ENCODE measurements around the gene GAB2.

Gene GAB2

GRCh38 chr11:78459738-78460137, 42.1 kb upstream of the GAB2 start:
- ChIA-PET POLR2A (no interaction called here), CTCF (no interaction called here)
- no peaks in the 10 kb centered on the region for H3K9me3 ChIP-seq (ENCODE audit: control insufficient read depth, insufficient read depth, low read depth, low read length)
- H3K4me1 ChIP-seq (ENCODE audit: control insufficient read depth, insufficient read depth, low read length) = no peaks in the 10 kb centered on the region
- H3K27ac ChIP-seq (ENCODE audit: extremely low read depth, low read depth, low read length) = no peak overlapping the region
- peaks cover 0 to 47% of the 10 kb centered on the region in 2 experiments; a peak in 2 of 3 replicates for H3K36me3 ChIP-seq (ENCODE audit: control insufficient read depth in 2 of 2, insufficient read depth in 1 of 2, low read length in 2 of 2)
- TF ChIP-seq ZNF175 (tag by site-specific recombination; IDR thresholded peaks at IDR 0.05) (no peak), ZBTB11 (tag by site-specific recombination; conservative IDR thresholded peaks at IDR 0.05; ENCODE audit: low read depth) (no peak), ZNF501 (tag by site-specific recombination; IDR thresholded peaks at IDR 0.05) (no peak), ZFP69B (tag by site-specific recombination; IDR thresholded peaks at IDR 0.05) (no peak), ZNF366 (tag by site-specific recombination; conservative IDR thresholded peaks at IDR 0.05) (no peak), ZNF660 (tag by site-specific recombination; IDR thresholded peaks at IDR 0.05) (no peak), SP2 (tag by site-specific recombination; IDR thresholded peaks at IDR 0.05) (no peak), ZNF623 (tag by site-specific recombination; IDR thresholded peaks at IDR 0.05) (no peak), ZNF248 (tag by site-specific recombination; IDR thresholded peaks at IDR 0.05) (no peak), YY2 (tag by site-specific recombination; IDR thresholded peaks at IDR 0.05) (no peak), ZNF155 (tag by site-specific recombination; IDR thresholded peaks at IDR 0.05) (no peak), ZNF560 (tag by site-specific recombination; IDR thresholded peaks at IDR 0.05; ENCODE audit: borderline replicate concordance) (no peak), ZNF596 (tag by site-specific recombination; IDR thresholded peaks at IDR 0.05) (no peak), ZNF221 (tag by site-specific recombination; IDR thresholded peaks at IDR 0.05; ENCODE audit: borderline replicate concordance) (no peak), ZSCAN5A (tag by site-specific recombination; IDR thresholded peaks at IDR 0.05) (no peak)
- no peak overlapping the region for H3K4me3 ChIP-seq (ENCODE audit: low read depth, low read length)

- ChIA-PET CTCF (interaction anchor here (1.1 to 1.2 kb wide), 2 partner anchors 8 to 90 kb away, joined by 3 to 4 read pairs; no protein-coding TSS in a partner anchor), POLR2A (no interaction called here)
- H3K36me3 ChIP-seq (ENCODE audit: control insufficient read depth in 2 of 2, insufficient read depth in 1 of 2, low read length in 2 of 2) = peaks cover 0 to 36% of the 10 kb centered on the region in 2 experiments; a peak in 1 of 3 replicates
- TF ChIP-seq KLF17 (tag by site-specific recombination; IDR thresholded peaks at IDR 0.05) (no peak), ZNF433 (tag by site-specific recombination; IDR thresholded peaks at IDR 0.05; ENCODE audit: low read depth) (no peak), TRIM28 (IDR thresholded peaks at IDR 0.05; ENCODE audit: borderline replicate concordance, low read length) (no peak), ZBTB7A (tag by site-specific recombination; IDR thresholded peaks at IDR 0.05; ENCODE audit: low read depth) (no peak), ZNF292 (tag by site-specific recombination; IDR thresholded peaks at IDR 0.05; ENCODE audit: borderline replicate concordance, low read depth) (no peak), ZNF214 (tag by site-specific recombination; IDR thresholded peaks at IDR 0.05; ENCODE audit: borderline replicate concordance) (no peak), ZBTB48 (tag by site-specific recombination; IDR thresholded peaks at IDR 0.05) (no peak), ZNF660 (tag by site-specific recombination; IDR thresholded peaks at IDR 0.05) (no peak), ZNF23 (tag by site-specific recombination; IDR thresholded peaks at IDR 0.05; ENCODE audit: borderline replicate concordance) (no peak), ZNF629 (tag by site-specific recombination; IDR thresholded peaks at IDR 0.05) (no peak), SCRT1 (tag by site-specific recombination; IDR thresholded peaks at IDR 0.05; ENCODE audit: borderline replicate concordance) (no peak)
- no peak overlapping the region for H3K27ac ChIP-seq (ENCODE audit: extremely low read depth, low read depth, low read length)
- no peaks in the 10 kb centered on the region for H3K9me3 ChIP-seq (ENCODE audit: control insufficient read depth, insufficient read depth, low read depth, low read length)
- H3K4me3 ChIP-seq (ENCODE audit: low read depth, low read length) = no peak overlapping the region
- H3K4me1 ChIP-seq (ENCODE audit: control insufficient read depth, insufficient read depth, low read length) = no peaks in the 10 kb centered on the region
Observed at GRCh38 chr11:78457448-78457847, 39.8 kb upstream of the GAB2 start.
